OCI-LY7 (cell line): Measurements from ENCODE around the gene CHRNA4. TPM values are rescaled to one million over a fixed set of nuclear protein-coding genes. Genes with fewer than 3 reads are reported as not detected.

Experiments
- BruUV-seq: library from RNA; stranded (reverse); fragments of 400-500 nt; replicated peaks from 2 replicates; lab custom pipeline; 2021; lab: Mats Ljungman, UMichigan
- CTCF ChIA-PET: fragments of 300-600 bp; sonication (Branson Sonifier 250); formaldehyde crosslinking; loops from one replicate; lab custom pipeline; 2022; ENCODE audit warnings: antibody characterized with exemption; ENCODE audit not compliant: unreplicated experiment; lab: Charles Lee
- POLR2A ChIA-PET: fragments of 300-600 bp; sonication (Branson Sonifier 250); formaldehyde crosslinking; loops from one replicate; lab custom pipeline; 2022; ENCODE audit warnings: antibody characterized with exemption; lab: Charles Lee
- DNase-seq: peaks from one replicate; pipeline ENCODE4 v3.0.0-alpha.2; 2015; ENCODE audit warnings: low spot score
- H2AFZ ChIP-seq: fragments of 200-600 bp; sonication (generic), shearing (Covaris generic); 2 replicates; pipeline ENCODE4 v1.6.1; 2014; ENCODE audit warnings: mild to moderate bottlenecking, antibody characterized with exemption, low read length, moderate library complexity
- H3K27ac ChIP-seq: fragments of 200-600 bp; sonication (generic); 2 replicates; pipeline ENCODE4 v1.5.1; 2014; ENCODE audit warnings: mixed run types, low read depth, mild to moderate bottlenecking, moderate library complexity, low read length, inconsistent platforms; ENCODE audit not compliant: poor library complexity, severe bottlenecking
- H3K36me3 ChIP-seq: fragments of 200-600 bp; sonication (generic); 2 replicates; pipeline ENCODE4 v1.6.1; 2014; ENCODE audit warnings: mild to moderate bottlenecking, antibody characterized with exemption, low read length, moderate library complexity, mixed read lengths; ENCODE audit not compliant: insufficient read depth
- H3K4me1 ChIP-seq: fragments of 200-600 bp; sonication (generic); 2 replicates; pipeline ENCODE4 v1.5.1; 2014; ENCODE audit warnings: mild to moderate bottlenecking, low read length; ENCODE audit not compliant: insufficient read depth, poor library complexity, severe bottlenecking
- H3K4me2 ChIP-seq: fragments of 200-600 bp; sonication (generic); 2 replicates; pipeline ENCODE4 v1.6.1; 2014; ENCODE audit warnings: mild to moderate bottlenecking, low read length
- H3K4me3 ChIP-seq: fragments of 200-600 bp; sonication (generic); 2 replicates; pipeline ENCODE4 v1.5.1; 2014; ENCODE audit warnings: mild to moderate bottlenecking, low read depth, low read length; ENCODE audit not compliant: poor library complexity, severe bottlenecking
- H3K79me2 ChIP-seq: fragments of 200-600 bp; sonication (generic); 2 replicates; pipeline ENCODE4 v1.6.1; 2016; ENCODE audit warnings: low read depth, mild to moderate bottlenecking, low read length, moderate library complexity, mixed read lengths; ENCODE audit not compliant: insufficient read depth
- H3K9me2 ChIP-seq: fragments of 200-600 bp; sonication (generic); 2 replicates; pipeline ENCODE4 v1.6.1; 2016; ENCODE audit warnings: mild to moderate bottlenecking, low read length, mixed read lengths; ENCODE audit not compliant: insufficient read depth
- H3K9me3 ChIP-seq: fragments of 200-600 bp; sonication (generic); 2 replicates; pipeline ENCODE4 v1.6.1; 2014; ENCODE audit warnings: mild to moderate bottlenecking, mixed run types, low read length, mixed read lengths
- H4K20me1 ChIP-seq: fragments of 200-600 bp; sonication (generic); 2 replicates; pipeline ENCODE4 v1.6.1; 2014; ENCODE audit warnings: mild to moderate bottlenecking, antibody characterized with exemption, low read length, moderate library complexity, mixed read lengths; ENCODE audit not compliant: insufficient read depth
- EZH2phosphoT487 ChIP-seq: fragments of 200-600 bp; sonication (generic); IDR thresholded peaks from 2 replicates; pipeline ENCODE4 v1.6.1; 2018; ENCODE audit warnings: low read depth, borderline replicate concordance, mild to moderate bottlenecking, mixed run types, antibody characterized with exemption, low read length, moderate library complexity, mixed read lengths
- intact Hi-C: fragments of 100-400 bp; cut with micrococcal nuclease; formaldehyde crosslinking; loops from one replicate; pipeline ENCODE4 v1.10.0; 2022; ENCODE audit not compliant: unreplicated experiment
- total RNA-seq, 2 experiments: library from RNA; depleted of rRNA in 1 of 2; stranded (reverse); fragments of >200 nt in 1 of 2; shearing (Covaris generic) in 1 of 2; gene quantifications; 2 replicates each; pipeline ENCODE4 v1.2.3, GENCODE V29; 2014 to 2022
- TF ChIP-seq, protein P1 (sequence below): fragments of 200-600 bp; sonication (generic); conservative IDR thresholded peaks from 2 replicates; pipeline ENCODE4 v1.5.1; 2014; ENCODE audit warnings: mild to moderate bottlenecking, antibody characterized with exemption, low read length, moderate library complexity, mixed read lengths

The CHRNA4 gene
- total RNA-seq, 2 experiments from 2014 or later = not detected

DNA sequence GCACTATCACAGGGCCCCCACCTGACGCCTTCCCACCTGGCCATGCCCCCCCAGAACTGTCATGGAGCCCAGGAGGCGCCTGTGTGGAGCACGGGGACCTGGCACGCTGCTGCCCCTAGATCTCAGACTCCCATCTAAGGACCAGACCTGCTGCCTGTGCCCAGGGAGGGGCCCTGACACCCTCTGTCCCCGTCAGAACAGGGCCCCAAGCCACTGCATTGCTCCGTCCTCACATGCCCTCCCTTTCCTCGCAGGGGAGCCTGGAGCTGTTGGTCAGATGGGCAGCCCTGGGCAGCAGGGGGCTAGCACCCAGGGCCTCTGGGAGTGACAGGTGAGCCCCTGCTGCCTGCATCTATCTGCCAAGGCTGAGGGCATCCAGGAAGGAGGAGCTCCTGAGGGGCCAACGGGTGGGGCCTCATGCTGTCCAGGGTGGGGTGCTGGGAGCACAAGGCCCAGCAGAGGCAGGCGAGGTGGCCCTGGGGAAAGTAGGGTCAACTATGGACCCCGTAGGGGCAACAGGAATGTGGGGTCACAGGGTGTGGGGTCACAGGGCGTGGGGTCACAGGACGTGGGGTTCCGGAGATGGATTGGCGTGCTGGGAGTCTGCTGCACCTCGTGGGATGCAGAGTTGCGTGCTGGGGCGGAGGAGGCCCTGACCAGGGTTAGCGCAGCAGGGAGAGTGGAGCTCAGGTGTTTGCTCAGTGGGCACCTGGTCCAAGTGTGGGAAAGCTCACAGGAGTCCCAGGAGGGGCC is 31.6 kb downstream of the CHRNA4 start:
- Histone ChIP-seq H3K4me1 (peaks cover 19% of the 10 kb centered on the region), H2AFZ (no peak overlapping the region), H3K27ac (no peak overlapping the region), H3K9me2 (no peaks in the 10 kb centered on the region), H4K20me1 (no peaks in the 10 kb centered on the region), H3K4me3 (no peak overlapping the region), H3K4me2 (no peak overlapping the region), H3K79me2 (no peaks in the 10 kb centered on the region), H3K36me3 (no peaks in the 10 kb centered on the region), H3K9me3 (no peaks in the 10 kb centered on the region)
- POLR2A ChIA-PET = no interaction called here
- TF ChIP-seq, protein P1, sequence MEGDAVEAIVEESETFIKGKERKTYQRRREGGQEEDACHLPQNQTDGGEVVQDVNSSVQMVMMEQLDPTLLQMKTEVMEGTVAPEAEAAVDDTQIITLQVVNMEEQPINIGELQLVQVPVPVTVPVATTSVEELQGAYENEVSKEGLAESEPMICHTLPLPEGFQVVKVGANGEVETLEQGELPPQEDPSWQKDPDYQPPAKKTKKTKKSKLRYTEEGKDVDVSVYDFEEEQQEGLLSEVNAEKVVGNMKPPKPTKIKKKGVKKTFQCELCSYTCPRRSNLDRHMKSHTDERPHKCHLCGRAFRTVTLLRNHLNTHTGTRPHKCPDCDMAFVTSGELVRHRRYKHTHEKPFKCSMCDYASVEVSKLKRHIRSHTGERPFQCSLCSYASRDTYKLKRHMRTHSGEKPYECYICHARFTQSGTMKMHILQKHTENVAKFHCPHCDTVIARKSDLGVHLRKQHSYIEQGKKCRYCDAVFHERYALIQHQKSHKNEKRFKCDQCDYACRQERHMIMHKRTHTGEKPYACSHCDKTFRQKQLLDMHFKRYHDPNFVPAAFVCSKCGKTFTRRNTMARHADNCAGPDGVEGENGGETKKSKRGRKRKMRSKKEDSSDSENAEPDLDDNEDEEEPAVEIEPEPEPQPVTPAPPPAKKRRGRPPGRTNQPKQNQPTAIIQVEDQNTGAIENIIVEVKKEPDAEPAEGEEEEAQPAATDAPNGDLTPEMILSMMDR = no peak
- TF ChIP-seq EZH2phosphoT487 = no peak
- no peak for DNase-seq
- no TSS peak for BruUV-seq
- intact Hi-C loops = no loop called here
- CTCF ChIA-PET = no interaction called here

DNA sequence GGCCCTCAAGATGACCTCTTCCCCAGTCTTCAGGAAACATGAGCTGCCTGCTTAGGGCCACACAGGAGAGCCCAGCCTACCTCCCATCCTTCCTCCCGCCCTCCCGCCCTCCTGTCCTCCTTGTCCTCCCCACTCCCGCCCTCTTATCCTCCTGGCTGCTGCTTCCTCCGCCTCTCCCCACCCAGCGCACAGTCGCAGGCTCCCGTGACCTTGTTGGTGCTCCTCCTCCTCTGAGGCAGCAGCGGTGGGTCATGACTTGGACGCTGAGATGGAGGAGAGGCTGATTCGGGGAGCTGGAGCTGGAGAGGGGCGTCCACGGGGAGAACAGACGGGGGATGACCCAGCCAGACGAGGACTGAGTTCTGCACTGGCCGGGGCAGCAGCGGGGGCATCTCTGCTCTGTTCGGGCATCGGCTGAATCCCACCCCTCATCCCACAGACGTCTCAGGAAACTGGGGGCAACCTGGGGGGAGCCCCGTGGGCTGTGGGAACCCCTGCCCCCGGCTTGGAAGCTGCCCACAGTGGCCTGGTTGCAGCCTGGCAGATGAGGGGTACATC is 32.4 kb downstream of the CHRNA4 start:
- Histone ChIP-seq H3K27ac (no peak overlapping the region), H3K4me1 (peaks cover 19% of the 10 kb centered on the region), H3K9me3 (no peaks in the 10 kb centered on the region), H4K20me1 (no peaks in the 10 kb centered on the region), H3K9me2 (no peaks in the 10 kb centered on the region), H3K4me3 (no peak overlapping the region), H3K36me3 (no peaks in the 10 kb centered on the region), H2AFZ (no peak overlapping the region), H3K4me2 (no peak overlapping the region), H3K79me2 (no peaks in the 10 kb centered on the region)
- no TSS peak for BruUV-seq
- no peak for DNase-seq
- CTCF ChIA-PET = no interaction called here
- no peak for TF ChIP-seq EZH2phosphoT487
- TF ChIP-seq, protein P1 = no peak
- POLR2A ChIA-PET = no interaction called here
- intact Hi-C loops = no loop called here
